22Rv1 (cell line): Measurements from ENCODE around the gene IRX3.

Experiments used
- H3K27ac ChIP-seq: fragments of 450-650 bp; 2 replicates; pipeline ENCODE4 v1.5.1; 2017
- ZFX ChIP-seq: fragments of 450-650 bp; IDR thresholded peaks from 2 replicates; pipeline ENCODE4 v1.6.1; 2017; ENCODE audit warnings: antibody characterized with exemption, borderline replicate concordance
- TF ChIP-seq, protein P1 (sequence below): fragments of 450-650 bp; IDR thresholded peaks from 2 replicates; pipeline ENCODE4 v1.5.1; 2017; ENCODE audit warnings: mild to moderate bottlenecking

Gene IRX3

DNA sequence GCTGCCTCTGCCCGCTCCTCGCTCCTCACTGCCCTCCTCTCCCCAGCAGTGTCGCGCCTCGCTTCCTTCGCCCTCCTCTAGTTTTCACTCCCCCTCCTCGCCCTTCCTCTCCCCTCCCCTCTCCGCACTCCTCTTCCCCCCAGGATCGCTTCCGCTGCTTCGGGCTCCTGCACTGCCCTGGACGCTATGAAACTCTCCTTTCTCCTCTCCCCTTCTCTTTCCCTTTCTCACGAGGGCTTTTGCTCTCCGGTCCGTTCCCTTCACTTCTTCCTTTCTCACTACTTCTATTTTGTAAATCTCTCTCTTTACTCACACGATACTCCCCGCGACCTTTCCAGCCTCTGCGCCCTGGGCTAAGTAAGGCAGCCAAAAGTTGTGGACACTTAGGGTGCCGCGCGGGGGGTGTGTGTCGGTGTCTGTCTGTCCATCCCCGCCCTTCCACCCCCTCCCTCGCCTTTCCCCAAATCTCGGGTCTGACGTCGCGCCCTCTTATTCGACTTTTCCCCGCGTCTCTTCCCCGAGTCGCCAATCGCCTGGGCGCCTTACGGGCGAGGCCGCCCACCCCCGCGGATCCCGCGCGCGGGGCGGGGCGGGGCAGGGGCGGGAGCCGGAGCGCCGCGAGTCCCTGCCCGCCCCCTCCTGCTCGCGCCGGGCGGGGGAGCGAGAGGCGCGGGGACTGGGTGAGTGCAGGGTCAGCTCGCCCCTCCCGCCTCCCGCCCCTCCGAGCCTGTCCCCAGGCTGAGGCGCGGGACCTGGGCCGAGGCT, at the start of gene IRX3:
Gene IRX3, minus strand, starts transcription at position 422 of the 765 bp plus-strand sequence. CDS start 737 bp downstream, outside the sequence.
- no peak for TF ChIP-seq ZFX
- TF ChIP-seq, protein P1, sequence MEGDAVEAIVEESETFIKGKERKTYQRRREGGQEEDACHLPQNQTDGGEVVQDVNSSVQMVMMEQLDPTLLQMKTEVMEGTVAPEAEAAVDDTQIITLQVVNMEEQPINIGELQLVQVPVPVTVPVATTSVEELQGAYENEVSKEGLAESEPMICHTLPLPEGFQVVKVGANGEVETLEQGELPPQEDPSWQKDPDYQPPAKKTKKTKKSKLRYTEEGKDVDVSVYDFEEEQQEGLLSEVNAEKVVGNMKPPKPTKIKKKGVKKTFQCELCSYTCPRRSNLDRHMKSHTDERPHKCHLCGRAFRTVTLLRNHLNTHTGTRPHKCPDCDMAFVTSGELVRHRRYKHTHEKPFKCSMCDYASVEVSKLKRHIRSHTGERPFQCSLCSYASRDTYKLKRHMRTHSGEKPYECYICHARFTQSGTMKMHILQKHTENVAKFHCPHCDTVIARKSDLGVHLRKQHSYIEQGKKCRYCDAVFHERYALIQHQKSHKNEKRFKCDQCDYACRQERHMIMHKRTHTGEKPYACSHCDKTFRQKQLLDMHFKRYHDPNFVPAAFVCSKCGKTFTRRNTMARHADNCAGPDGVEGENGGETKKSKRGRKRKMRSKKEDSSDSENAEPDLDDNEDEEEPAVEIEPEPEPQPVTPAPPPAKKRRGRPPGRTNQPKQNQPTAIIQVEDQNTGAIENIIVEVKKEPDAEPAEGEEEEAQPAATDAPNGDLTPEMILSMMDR: no peak
- peak within 1 kb of the TSS; percentile 99 for H3K27ac ChIP-seq

- no peak for TF ChIP-seq ZFX
- TF ChIP-seq, protein P1: no peak
- peak overlapping the region; percentile 55; the same call in 1 of the 2 replicates for H3K27ac ChIP-seq
Observed at GRCh38 chr16:54335230-54335629, 48.6 kb upstream of the IRX3 start.

GRCh38 chr16:54334208-54334607, 47.6 kb upstream of the IRX3 start:
- TF ChIP-seq ZFX: no peak
- TF ChIP-seq, protein P1: no peak
- H3K27ac ChIP-seq: peak overlapping the region; percentile 55

DNA sequence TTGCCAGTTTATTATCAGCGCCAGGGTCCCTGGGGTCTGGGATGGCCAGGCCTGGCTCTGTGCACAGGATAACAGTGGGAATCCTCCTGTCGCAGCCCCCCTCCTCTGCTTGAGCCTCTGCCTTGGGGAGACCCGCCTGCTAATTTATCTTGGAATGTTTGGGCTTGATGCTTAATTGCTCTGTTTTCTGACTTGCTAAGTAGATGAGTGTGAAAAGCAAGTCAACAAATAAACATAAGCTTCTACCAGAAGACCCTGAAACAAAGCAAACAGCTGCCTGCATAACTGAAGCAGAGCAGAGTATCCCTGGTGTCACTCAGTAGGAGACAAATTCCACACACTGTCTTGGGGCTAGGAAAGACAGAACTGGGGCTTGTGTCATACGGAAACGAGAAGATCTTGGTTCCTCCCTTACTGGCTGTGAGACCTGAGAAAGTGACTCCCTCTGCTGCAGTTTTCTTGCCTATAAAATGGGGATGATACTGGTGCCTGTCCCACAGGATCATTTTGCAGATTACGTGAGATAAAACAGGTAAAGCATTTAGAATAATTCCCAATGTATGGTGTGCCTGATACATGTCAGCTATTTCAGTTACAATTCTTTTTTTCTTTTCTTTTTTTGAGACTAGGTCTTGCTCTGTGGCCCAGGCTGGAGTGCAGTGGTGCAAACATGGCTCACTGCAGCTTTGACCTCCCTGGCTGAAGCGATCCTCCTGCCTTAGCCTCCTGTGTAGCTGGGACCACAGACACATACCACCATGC, 44.8 kb upstream of the IRX3 start:
- no peak overlapping the region for H3K27ac ChIP-seq
- TF ChIP-seq ZFX: no peak
- TF ChIP-seq, protein P1: no peak

DNA sequence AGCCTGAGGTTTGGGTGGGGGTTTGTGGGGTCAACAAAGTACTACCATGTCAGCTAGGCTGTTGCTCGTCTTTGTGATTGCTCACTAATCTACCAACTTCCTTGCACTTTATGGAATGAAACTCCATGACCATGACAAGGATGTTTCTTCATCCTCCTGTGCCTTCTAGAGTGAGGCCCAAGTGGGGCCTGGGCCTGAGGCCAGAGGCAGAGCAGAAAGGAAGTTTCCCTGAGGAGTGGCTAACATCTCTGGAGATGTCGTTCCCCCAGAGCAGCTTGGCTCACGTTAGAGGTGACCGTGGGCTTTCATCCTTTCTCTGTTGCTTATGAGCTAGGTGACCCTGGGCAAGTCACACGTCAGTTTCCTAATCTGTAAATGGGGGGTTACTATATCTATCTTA, 41.0 kb upstream of the IRX3 start:
- H3K27ac ChIP-seq: no peak overlapping the region
- no peak for TF ChIP-seq ZFX
- TF ChIP-seq, protein P1: no peak

GRCh38 chr16:54326266-54326662, 39.7 kb upstream of the IRX3 start:
- TF ChIP-seq, protein P1: no peak
- no peak for TF ChIP-seq ZFX
- H3K27ac ChIP-seq: no peak overlapping the region
